ENCODE results near the gene FADS6. TPM values are rescaled to one million over a fixed set of nuclear protein-coding genes. Genes with fewer than 3 reads are reported as not detected.

FADS6 gene
- polyA plus RNA-seq, 1 donor (not counting 4 experiments of a cell fraction or from before 2014, with no cell fraction given): 0.07 TPM

GRCh38 chr17:74878658-74879057, 14.8 kb downstream of the FADS6 start:
- no peaks in the 10 kb centered on the region for H3K36me3 ChIP-seq (ENCODE audit: control insufficient read depth in 2 of 2, extremely low read depth in 1 of 2, insufficient read depth in 2 of 2, low read length in 2 of 2)
- H3K4me3 ChIP-seq (ENCODE audit: control insufficient read depth in 2 of 3, extremely low read depth in 1 of 3, insufficient read depth in 2 of 3, low read depth in 1 of 3, low read length in 3 of 3): no peak overlapping the region
- no peaks in the 10 kb centered on the region for H3K9me1 ChIP-seq (ENCODE audit: control insufficient read depth, extremely low read depth, insufficient read depth, low read length)
- H2AFZ ChIP-seq (ENCODE audit: control insufficient read depth, low read length): peak overlapping the region; percentile 52
- H3K27me3 ChIP-seq (ENCODE audit: control insufficient read depth, extremely low read depth, insufficient read depth, low read length): no peaks in the 10 kb centered on the region
- peak overlapping the region; percentile 53 for H3K4me2 ChIP-seq (ENCODE audit: control insufficient read depth, extremely low read depth, insufficient read depth, low read depth, low read length)
- H3K9ac ChIP-seq (ENCODE audit: control insufficient read depth, extremely low read depth, insufficient read depth, low read length): no peak overlapping the region
- H3K9me3 ChIP-seq (ENCODE audit: control insufficient read depth, low read depth, low read length): no peaks in the 10 kb centered on the region
- TF ChIP-seq CTCF (optimal IDR thresholded peaks at IDR 0.05 in 1 of 3, IDR thresholded peaks at IDR 0.05 in 1 of 3, conservative IDR thresholded peaks at IDR 0.05 in 1 of 3; ENCODE audit: extremely low read depth in 1 of 3, insufficient read depth in 2 of 3, low read length in 3 of 3): no peak
- no peak for TF ChIP-seq EZH2 (IDR thresholded peaks at IDR 0.05; ENCODE audit: low read length)
- no peak for FAIRE-seq
- DNase-seq (ENCODE audit: low read depth, low spot score): no peak
- no peaks in the 10 kb centered on the region for H4K20me1 ChIP-seq (ENCODE audit: control insufficient read depth, extremely low read depth, insufficient read depth, low read length)
- peaks cover 15% of the 10 kb centered on the region for H3K4me1 ChIP-seq (ENCODE audit: control insufficient read depth, extremely low read depth, insufficient read depth, low read length)
- no peaks in the 10 kb centered on the region for H3K79me2 ChIP-seq (ENCODE audit: control insufficient read depth, insufficient read depth, low read length)
- dilution Hi-C loops (cut with MboI; ENCODE audit: extremely low pct_ligation_motif_present, low sequenced_read_pairs): no loop called here
- no peak overlapping the region for H3K27ac ChIP-seq (ENCODE audit: control insufficient read depth, insufficient read depth, low read length)

GRCh38 chr17:74877592-74878548, 15.6 kb downstream of the FADS6 start:
- dilution Hi-C loops (cut with MboI; ENCODE audit: extremely low pct_ligation_motif_present, low sequenced_read_pairs): no loop called here

More at GRCh38 chr17:74877592-74878548, 15.6 kb downstream of the FADS6 start:
- H3K4me3 ChIP-seq (ENCODE audit: control insufficient read depth in 2 of 3, extremely low read depth in 1 of 3, insufficient read depth in 2 of 3, low read depth in 1 of 3, low read length in 3 of 3): no peak overlapping the region
- no peaks in the 10 kb centered on the region for H3K9me3 ChIP-seq (ENCODE audit: control insufficient read depth, low read depth, low read length)
- peak overlapping the region; percentile 53 for H3K4me2 ChIP-seq (ENCODE audit: control insufficient read depth, extremely low read depth, insufficient read depth, low read depth, low read length)
- H2AFZ ChIP-seq (ENCODE audit: control insufficient read depth, low read length): peak overlapping the region; percentile 52
- no peaks in the 10 kb centered on the region for H3K27me3 ChIP-seq (ENCODE audit: control insufficient read depth, extremely low read depth, insufficient read depth, low read length)
- peak; percentile 62 for DNase-seq (ENCODE audit: low read depth, low spot score)
- no peak overlapping the region for H3K27ac ChIP-seq (ENCODE audit: control insufficient read depth, insufficient read depth, low read length)
- no peaks in the 10 kb centered on the region for H4K20me1 ChIP-seq (ENCODE audit: control insufficient read depth, extremely low read depth, insufficient read depth, low read length)
- TF ChIP-seq EZH2 (IDR thresholded peaks at IDR 0.05; ENCODE audit: low read length) (no peak), CTCF (optimal IDR thresholded peaks at IDR 0.05 in 1 of 3, IDR thresholded peaks at IDR 0.05 in 1 of 3, conservative IDR thresholded peaks at IDR 0.05 in 1 of 3; ENCODE audit: extremely low read depth in 1 of 3, insufficient read depth in 2 of 3, low read length in 3 of 3) (no peak)
- H3K4me1 ChIP-seq (ENCODE audit: control insufficient read depth, extremely low read depth, insufficient read depth, low read length): peaks cover 15% of the 10 kb centered on the region
- no peaks in the 10 kb centered on the region for H3K9me1 ChIP-seq (ENCODE audit: control insufficient read depth, extremely low read depth, insufficient read depth, low read length)
- no peak overlapping the region for H3K9ac ChIP-seq (ENCODE audit: control insufficient read depth, extremely low read depth, insufficient read depth, low read length)
- no peaks in the 10 kb centered on the region for H3K79me2 ChIP-seq (ENCODE audit: control insufficient read depth, insufficient read depth, low read length)
- FAIRE-seq: no peak
- no peaks in the 10 kb centered on the region for H3K36me3 ChIP-seq (ENCODE audit: control insufficient read depth in 2 of 2, extremely low read depth in 1 of 2, insufficient read depth in 2 of 2, low read length in 2 of 2)

Measured in keratinocyte (primary cell).